Right atrium auricular region (tissue), 2 donors: ENCODE data around the gene ZNF438. TPM values are rescaled to one million over a fixed set of nuclear protein-coding genes. Genes with fewer than 3 reads are reported as not detected.

Experiments
- DNase-seq: peaks from one replicate; pipeline ENCODE4 v3.0.0-alpha.2; 2019; ENCODE audit warnings: low spot score
- H3K27ac ChIP-seq, 2 donors: fragments of 200-600 bp; sonication (generic); 1 replicate in 1 of 2; 2 replicates in 1 of 2; pipeline ENCODE4 v1.5.1; 2016 to 2019
- H3K27me3 ChIP-seq, 2 donors: fragments of 200-600 bp; sonication (generic); one replicate each; pipeline versions ENCODE4 v1.5.1 to v1.6.0; 2017 to 2019
- H3K36me3 ChIP-seq: fragments of 200-600 bp; sonication (generic); one replicate; pipeline ENCODE4 v1.5.1; 2016
- H3K4me1 ChIP-seq, 2 donors: fragments of 200-600 bp; sonication (generic); one replicate each; pipeline versions ENCODE4 v1.5.1 to v1.6.0; 2017 to 2019
- H3K4me3 ChIP-seq, 2 donors: fragments of 200-600 bp; sonication (generic); 1 replicate in 1 of 2; 2 replicates in 1 of 2; pipeline ENCODE4 v1.5.1; 2017 to 2019; ENCODE audit warnings: mild to moderate bottlenecking in 1 of 2, moderate library complexity in 1 of 2
- H3K9me3 ChIP-seq, 2 donors: fragments of 200-600 bp; sonication (generic); one replicate each; pipeline ENCODE4 v1.5.1; 2019
- total RNA-seq, 2 donors: library from RNA; depleted of rRNA; stranded (reverse); fragments of >200 nt; gene quantifications; one replicate each; pipeline ENCODE4 v1.1.0, GENCODE V29; 2016
- TF ChIP-seq, protein P1 (sequence below), 2 donors: fragments of 200-600 bp; sonication (generic); IDR thresholded peaks; one replicate each; pipeline ENCODE4 v1.5.1; 2019; ENCODE audit warnings: antibody characterized with exemption in 2 of 2

The ZNF438 gene
- total RNA-seq, 2 donors from 2014 or later = 13.4 to 14.5 TPM

DNA sequence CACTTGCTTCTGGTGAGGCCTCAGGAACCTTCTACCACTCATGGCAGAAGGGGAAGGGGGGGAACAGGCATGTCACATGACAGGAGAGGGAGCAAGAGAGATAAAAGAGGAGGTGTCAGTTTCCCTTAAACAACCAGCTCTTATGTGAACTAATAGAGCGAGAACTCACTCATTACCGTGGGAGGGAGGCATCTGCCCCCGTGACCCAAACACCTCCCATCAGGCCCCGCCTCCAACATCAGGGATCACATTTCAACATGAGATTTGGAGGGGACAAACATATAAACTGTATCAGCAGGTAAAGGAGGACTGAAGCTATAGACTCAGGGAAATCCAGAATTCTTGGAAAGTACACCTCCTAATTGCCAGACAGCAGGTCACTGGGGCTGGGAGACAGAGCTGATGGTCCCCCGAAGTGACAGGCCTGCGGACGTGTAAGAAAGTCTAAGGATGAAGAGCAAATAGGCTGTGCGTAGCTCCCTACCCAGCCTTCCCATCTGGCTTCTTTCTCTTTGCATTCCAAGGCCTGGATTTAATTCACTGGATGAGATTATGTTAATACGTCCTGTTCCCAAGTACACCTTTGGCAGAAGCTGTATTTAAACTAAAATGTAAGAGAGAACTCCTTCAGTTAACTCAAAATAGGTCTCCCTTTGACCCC, 215.4 kb downstream of the ZNF438 start:
- TF ChIP-seq, protein P1, sequence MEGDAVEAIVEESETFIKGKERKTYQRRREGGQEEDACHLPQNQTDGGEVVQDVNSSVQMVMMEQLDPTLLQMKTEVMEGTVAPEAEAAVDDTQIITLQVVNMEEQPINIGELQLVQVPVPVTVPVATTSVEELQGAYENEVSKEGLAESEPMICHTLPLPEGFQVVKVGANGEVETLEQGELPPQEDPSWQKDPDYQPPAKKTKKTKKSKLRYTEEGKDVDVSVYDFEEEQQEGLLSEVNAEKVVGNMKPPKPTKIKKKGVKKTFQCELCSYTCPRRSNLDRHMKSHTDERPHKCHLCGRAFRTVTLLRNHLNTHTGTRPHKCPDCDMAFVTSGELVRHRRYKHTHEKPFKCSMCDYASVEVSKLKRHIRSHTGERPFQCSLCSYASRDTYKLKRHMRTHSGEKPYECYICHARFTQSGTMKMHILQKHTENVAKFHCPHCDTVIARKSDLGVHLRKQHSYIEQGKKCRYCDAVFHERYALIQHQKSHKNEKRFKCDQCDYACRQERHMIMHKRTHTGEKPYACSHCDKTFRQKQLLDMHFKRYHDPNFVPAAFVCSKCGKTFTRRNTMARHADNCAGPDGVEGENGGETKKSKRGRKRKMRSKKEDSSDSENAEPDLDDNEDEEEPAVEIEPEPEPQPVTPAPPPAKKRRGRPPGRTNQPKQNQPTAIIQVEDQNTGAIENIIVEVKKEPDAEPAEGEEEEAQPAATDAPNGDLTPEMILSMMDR (IDR thresholded peaks at IDR 0.05) = no peak
- Histone ChIP-seq H3K9me3 (no peaks in the 10 kb centered on the region), H3K27ac (peak overlapping the region in 1 of 2 donors; percentile 23), H3K4me1 (peaks cover 0 to 52% of the 10 kb centered on the region in 2 donors), H3K27me3 (no peaks in the 10 kb centered on the region), H3K36me3 (no peaks in the 10 kb centered on the region), H3K4me3 (no peak overlapping the region)
- DNase-seq = no peak

DNA sequence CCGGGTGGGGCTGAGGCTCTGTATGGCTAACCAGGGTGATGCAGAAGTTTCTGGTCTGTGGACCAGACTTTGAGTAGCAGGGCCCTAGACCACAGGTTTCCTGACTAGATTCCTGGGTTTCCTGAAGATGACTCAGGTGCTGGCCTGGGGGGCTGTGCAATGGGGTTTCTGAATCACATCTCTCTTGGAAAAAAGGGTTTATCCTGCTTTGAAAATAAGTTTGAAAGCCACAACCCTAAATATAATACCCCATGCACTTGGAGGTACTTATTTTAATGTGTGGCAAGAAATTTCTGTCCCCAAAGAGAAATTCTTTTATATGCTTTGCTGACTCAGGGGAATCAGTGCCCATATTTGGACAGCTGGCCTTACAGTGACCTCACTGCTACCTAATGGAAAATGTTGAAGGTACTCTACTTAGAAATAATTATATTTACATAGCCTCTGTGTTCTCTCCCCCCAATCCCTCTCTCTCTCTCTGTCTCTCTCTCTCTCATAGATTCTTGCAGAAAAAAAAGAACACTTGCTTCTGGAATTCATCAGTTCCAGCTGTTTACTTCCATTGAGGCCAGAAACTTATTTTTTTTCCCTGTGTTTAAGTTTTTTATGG, 217.7 kb downstream of the ZNF438 start:
- no peak overlapping the region for H3K4me3 ChIP-seq
- DNase-seq = no peak
- H3K4me1 ChIP-seq = peaks cover 0 to 59% of the 10 kb centered on the region in 2 donors
- H3K36me3 ChIP-seq = no peaks in the 10 kb centered on the region
- no peaks in the 10 kb centered on the region for H3K27me3 ChIP-seq
- no peak overlapping the region for H3K27ac ChIP-seq
- no peaks in the 10 kb centered on the region for H3K9me3 ChIP-seq
- TF ChIP-seq, protein P1 (IDR thresholded peaks at IDR 0.05) = no peak

DNA sequence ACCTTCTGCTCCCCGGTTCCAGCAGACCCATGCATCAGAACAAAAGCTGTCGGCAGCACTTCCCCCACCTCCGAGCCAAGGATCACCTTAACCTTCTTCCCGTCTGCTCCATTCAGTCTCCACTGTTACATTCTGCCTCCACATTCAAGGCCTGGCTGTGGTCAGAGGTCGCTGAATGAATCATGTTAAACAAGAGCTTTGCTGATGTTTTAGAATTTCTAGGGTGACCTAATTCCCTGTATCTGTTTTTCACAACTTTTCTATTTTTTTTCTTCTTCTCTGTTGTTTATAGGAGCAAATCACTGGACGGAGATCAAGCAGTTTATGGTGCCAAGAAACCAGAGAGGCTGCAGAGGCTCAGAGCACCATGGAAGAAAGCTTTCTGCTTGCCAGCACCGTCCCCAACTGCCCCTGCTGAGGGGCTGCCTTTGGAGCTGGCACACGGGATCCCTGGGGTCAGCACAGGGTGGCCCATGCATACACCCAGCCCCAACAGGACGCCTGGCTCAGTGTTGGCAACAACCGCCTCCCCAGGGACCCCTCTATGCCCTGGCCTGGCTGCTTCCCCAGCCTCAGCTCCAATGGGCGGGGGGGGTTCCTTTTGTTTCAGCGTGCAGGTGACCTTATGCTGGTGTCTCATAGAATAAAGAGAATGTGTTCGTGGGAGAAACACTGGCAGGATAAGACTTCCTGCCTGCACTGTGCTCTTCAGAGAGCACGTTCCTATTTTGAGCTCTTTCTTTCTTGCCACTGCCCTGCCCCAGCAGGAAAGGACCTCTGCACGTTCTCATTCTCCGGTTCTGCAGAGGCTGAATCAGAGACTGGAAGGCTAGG, 219.4 kb downstream of the ZNF438 start:
- DNase-seq = peak; percentile 75
- H3K27me3 ChIP-seq = no peaks in the 10 kb centered on the region
- no peaks in the 10 kb centered on the region for H3K36me3 ChIP-seq
- TF ChIP-seq, protein P1 (IDR thresholded peaks at IDR 0.05) = no peak
- no peaks in the 10 kb centered on the region for H3K9me3 ChIP-seq
- peaks cover 0 to 44% of the 10 kb centered on the region in 2 donors for H3K4me1 ChIP-seq
- peak overlapping the region; percentile 47 to 56 for H3K27ac ChIP-seq
- no peak overlapping the region for H3K4me3 ChIP-seq

DNA sequence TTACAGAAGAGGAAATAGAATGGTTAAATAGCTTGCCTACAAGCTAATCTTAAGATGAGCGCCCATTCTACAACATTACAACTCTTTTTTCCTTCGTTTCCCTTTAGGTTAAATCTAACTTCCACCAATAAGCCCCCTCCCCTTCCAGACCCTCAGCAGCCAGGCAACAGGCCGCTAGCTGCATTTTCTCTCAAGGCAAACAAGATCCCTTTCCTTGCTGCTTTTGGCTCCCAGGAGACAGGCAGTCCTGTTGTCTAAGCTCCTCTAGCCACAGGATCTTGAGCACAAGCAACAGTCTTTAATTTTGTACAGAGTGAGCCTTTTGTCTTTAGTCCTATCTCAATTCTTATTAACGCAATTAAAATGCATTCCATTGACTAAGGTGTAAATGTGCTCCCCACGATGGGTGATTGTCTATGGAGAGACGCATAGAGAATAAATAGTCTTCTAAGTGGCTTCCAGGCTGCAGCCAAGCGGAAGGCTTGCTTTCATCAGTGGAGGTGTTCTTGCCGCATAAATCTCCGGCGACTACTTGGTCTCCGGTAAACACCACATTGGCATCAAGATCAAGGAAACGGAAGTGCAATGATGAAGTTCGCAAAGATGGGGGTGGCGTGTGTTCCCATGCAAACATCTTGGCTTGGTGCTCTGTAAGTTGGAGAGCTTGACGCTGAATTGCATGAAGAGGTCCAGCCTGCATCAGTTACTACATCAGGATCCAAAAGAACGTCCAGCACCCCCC, 220.2 kb downstream of the ZNF438 start:
- peak overlapping the region; percentile 47 to 56 for H3K27ac ChIP-seq
- H3K4me1 ChIP-seq = peaks cover 0 to 40% of the 10 kb centered on the region in 2 donors
- H3K4me3 ChIP-seq = no peak overlapping the region

DNA sequence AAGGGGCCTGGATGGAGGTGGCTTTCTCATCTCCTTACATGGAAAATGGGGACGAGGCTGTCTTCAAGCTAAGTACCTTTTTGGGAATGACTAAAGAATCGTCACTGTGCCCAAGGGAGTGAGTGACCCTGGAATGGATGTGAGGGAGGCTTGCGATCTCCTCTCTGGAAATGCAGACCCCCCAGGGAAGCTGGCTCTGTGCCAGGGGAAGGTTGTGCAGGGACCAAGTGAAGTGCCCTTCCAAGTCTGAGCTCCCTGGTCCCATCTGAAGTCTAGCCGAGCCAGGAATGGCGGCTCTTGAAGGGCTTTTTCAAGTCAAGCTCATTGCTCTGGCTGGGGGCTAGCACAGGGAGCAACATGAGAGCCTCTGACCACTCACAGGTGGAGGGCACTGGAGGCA, 221.2 kb downstream of the ZNF438 start:
- no peaks in the 10 kb centered on the region for H3K27me3 ChIP-seq
- H3K9me3 ChIP-seq = no peaks in the 10 kb centered on the region
- TF ChIP-seq, protein P1 (IDR thresholded peaks at IDR 0.05) = no peak
- no peak for DNase-seq
- no peak overlapping the region for H3K27ac ChIP-seq
- peaks cover 0 to 35% of the 10 kb centered on the region in 2 donors for H3K4me1 ChIP-seq
- H3K36me3 ChIP-seq = no peaks in the 10 kb centered on the region
- no peak overlapping the region for H3K4me3 ChIP-seq

More for the DNA sequence above, 220.2 kb downstream of the ZNF438 start:
- DNase-seq = no peak
- H3K9me3 ChIP-seq = no peaks in the 10 kb centered on the region
- no peaks in the 10 kb centered on the region for H3K27me3 ChIP-seq
- no peaks in the 10 kb centered on the region for H3K36me3 ChIP-seq
- TF ChIP-seq, protein P1 (IDR thresholded peaks at IDR 0.05) = no peak
